Nephron (organoid): ENCODE results near the gene IL9.
"Not testable (repeated sequence)": the region's sequence is repeated elsewhere in the genome, so short reads cannot be mapped to it uniquely, and the experiment has no call there.

Experiments
- H3K27ac Mint-ChIP-seq, 3 experiments: 2 replicates each; pipeline ENCODE4 v1.8.0; 2020; ENCODE audit warnings: mixed read lengths in 3 of 3, mild to moderate bottlenecking in 2 of 3, moderate library complexity in 1 of 3
- H3K27me3 Mint-ChIP-seq: 2 replicates; pipeline ENCODE4 v1.8.0; 2021; ENCODE audit warnings: low read depth, mild to moderate bottlenecking, moderate library complexity, mixed read lengths
- H3K36me3 Mint-ChIP-seq: 2 replicates; pipeline ENCODE4 v1.8.0; 2020; ENCODE audit warnings: low read depth, mixed read lengths
- H3K4me1 Mint-ChIP-seq: 2 replicates; pipeline ENCODE4 v1.8.0; 2020; ENCODE audit warnings: mixed read lengths
- H3K4me3 Mint-ChIP-seq, 3 experiments: 2 replicates each; pipeline ENCODE4 v1.8.0; 2020; ENCODE audit warnings: mild to moderate bottlenecking in 3 of 3, mixed read lengths in 3 of 3, moderate library complexity in 2 of 3
- H3K9me3 Mint-ChIP-seq: 2 replicates; pipeline ENCODE4 v1.8.0; 2020; ENCODE audit warnings: mixed read lengths
- TF ChIP-seq, protein P1 (sequence below), 3 experiments: fragments of 200-600 bp; sonication (generic); IDR thresholded peaks; one replicate each; pipeline ENCODE4 v1.5.0; 2021; ENCODE audit warnings: antibody characterized with exemption in 3 of 3; ENCODE audit not compliant: unreplicated experiment in 3 of 3

Gene IL9

DNA sequence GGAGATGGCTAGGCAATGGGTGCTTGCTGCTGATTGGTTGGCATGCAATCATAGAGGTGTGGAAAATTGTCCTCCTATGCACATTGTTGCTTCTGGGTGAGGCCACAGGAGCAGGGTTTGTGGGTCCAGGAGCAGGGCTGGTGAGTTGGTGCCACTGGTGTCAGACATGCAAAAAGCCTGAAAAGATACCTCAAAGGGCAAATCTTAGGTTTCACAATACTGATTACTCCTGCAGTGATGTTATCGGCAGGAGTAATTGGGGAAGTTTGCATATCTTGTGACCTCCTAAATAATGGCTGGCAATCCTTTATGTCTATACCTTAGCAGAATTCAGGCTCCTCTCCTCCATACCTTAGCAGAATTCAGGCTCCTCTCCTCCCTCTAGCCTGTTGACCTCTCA is 36.0 kb downstream of the IL9 start:
- TF ChIP-seq, protein P1, sequence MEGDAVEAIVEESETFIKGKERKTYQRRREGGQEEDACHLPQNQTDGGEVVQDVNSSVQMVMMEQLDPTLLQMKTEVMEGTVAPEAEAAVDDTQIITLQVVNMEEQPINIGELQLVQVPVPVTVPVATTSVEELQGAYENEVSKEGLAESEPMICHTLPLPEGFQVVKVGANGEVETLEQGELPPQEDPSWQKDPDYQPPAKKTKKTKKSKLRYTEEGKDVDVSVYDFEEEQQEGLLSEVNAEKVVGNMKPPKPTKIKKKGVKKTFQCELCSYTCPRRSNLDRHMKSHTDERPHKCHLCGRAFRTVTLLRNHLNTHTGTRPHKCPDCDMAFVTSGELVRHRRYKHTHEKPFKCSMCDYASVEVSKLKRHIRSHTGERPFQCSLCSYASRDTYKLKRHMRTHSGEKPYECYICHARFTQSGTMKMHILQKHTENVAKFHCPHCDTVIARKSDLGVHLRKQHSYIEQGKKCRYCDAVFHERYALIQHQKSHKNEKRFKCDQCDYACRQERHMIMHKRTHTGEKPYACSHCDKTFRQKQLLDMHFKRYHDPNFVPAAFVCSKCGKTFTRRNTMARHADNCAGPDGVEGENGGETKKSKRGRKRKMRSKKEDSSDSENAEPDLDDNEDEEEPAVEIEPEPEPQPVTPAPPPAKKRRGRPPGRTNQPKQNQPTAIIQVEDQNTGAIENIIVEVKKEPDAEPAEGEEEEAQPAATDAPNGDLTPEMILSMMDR (IDR thresholded peaks at IDR 0.05; ENCODE audit: unreplicated experiment in 3 of 3): no peak
- no peak overlapping the region for H3K27ac Mint-ChIP-seq
- no peaks in the 10 kb centered on the region for H3K4me1 Mint-ChIP-seq
- H3K27me3 Mint-ChIP-seq: peaks cover 17% of the 10 kb centered on the region
- no peak overlapping the region for H3K4me3 Mint-ChIP-seq
- H3K36me3 Mint-ChIP-seq: no peaks in the 10 kb centered on the region
- peaks cover 5% of the 10 kb centered on the region for H3K9me3 Mint-ChIP-seq

DNA sequence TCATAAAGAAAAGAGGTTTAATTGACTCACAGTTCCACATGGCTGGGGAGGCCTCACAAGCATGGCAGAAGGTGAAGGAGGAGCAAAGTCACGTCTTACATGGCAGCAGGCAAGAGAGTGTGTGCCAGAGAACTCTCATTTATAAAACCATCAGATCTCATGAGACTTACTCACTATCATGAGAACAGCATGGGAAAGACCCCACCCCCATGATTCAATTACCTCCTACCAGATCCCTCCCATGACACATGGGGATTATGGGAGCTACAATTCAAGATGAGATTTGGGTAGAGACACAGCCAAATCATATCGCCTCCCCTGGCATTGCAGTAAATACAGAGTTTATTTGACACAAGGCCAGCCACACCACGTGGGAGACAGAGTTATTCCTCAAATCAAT is 36.5 kb downstream of the IL9 start:
- H3K9me3 Mint-ChIP-seq, H3K27ac Mint-ChIP-seq, H3K4me3 Mint-ChIP-seq, H3K36me3 Mint-ChIP-seq, H3K4me1 Mint-ChIP-seq: not testable (repeated sequence)
- H3K27me3 Mint-ChIP-seq: peaks cover 17% of the 10 kb centered on the region

DNA sequence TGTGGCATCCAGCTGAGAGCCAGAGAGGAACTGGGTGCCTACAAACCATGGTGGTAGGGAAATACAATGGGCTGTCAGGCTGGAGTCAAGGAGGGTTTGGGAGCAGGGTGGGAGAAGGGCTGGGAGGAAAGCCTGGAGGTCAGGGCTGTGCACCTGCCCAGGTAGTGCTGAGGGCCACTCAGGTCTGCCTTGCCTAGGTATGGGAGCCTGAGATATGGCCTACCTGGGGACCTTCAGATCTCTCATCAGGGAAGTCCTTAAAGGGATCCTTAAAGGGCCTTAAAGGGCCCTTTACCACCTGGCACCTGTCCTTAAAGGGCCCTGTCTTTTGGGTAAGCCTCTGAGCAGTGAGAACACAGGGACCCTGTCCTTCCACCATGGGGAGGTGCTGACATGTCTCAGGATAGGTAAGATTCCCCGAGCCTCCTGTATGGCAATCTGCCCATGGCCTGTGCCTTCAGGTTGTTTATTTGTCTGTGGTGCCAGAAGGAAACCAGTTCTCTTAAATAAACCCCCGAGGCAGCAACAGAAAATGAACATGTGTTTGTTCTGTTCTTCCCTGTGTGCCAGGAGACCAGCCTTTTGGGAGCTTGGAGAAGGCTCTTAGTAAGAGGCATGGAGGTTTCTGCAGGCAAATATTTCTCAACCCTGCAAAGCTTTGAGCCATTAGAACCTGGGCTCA is 37.9 kb downstream of the IL9 start:
- Mint-ChIP-seq H3K27ac (no peak overlapping the region), H3K4me3 (no peak overlapping the region), H3K9me3 (peaks cover 14% of the 10 kb centered on the region), H3K27me3 (peaks cover 15% of the 10 kb centered on the region), H3K36me3 (peaks cover 4% of the 10 kb centered on the region), H3K4me1 (no peaks in the 10 kb centered on the region)
- TF ChIP-seq, protein P1 (IDR thresholded peaks at IDR 0.05; ENCODE audit: unreplicated experiment in 3 of 3): no peak

DNA sequence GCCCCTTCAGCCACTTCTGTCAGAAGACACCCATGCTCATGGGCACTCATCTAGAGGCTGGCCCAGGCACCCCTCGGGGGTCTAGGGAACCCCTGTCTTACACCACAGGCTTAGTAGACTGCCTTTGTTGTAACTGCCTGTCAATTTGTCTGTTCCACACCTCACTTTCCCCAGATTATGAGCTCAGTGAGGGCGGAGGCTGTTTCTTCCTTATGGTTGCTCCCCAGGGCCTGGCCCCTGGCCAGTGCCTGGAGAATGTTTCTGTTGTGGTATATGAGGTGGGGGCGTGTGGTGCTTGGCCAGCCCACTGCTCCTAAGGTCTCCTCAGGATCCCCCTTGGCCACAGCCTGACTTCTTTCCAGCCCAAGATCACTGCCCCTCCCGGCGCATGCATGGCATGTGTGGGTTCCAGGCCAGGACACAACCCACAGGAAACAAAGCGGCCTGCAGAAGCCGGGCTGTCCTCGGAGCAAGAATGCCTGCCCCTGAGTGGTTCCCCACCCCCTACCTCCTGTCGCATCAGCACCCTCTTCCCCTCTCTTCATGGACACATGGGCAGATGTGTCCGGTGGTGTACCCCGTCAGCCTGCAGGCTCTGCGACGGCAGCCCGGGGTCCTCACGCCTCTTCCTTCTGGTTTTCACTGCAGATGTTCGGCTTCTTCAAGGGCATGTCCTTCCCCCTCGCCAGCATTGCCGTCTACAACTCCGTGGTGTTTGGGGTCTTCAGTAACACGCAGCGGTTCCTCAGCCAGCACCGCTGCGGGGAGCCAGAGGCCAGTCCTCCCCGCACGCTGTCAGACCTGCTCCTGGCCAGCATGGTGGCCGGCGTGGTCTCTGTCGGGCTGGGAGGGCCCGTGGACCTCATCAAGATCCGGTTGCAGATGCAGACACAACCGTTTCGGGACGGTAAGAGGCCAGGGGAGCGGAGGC is 43.5 kb downstream of the IL9 start:
- Mint-ChIP-seq H3K36me3 (peaks cover 4% of the 10 kb centered on the region), H3K4me3 (no peak overlapping the region), H3K27ac (no peak overlapping the region), H3K27me3 (peaks cover 5% of the 10 kb centered on the region), H3K4me1 (no peaks in the 10 kb centered on the region), H3K9me3 (peaks cover 16% of the 10 kb centered on the region)
- TF ChIP-seq, protein P1 (IDR thresholded peaks at IDR 0.05; ENCODE audit: unreplicated experiment in 3 of 3): no peak

DNA sequence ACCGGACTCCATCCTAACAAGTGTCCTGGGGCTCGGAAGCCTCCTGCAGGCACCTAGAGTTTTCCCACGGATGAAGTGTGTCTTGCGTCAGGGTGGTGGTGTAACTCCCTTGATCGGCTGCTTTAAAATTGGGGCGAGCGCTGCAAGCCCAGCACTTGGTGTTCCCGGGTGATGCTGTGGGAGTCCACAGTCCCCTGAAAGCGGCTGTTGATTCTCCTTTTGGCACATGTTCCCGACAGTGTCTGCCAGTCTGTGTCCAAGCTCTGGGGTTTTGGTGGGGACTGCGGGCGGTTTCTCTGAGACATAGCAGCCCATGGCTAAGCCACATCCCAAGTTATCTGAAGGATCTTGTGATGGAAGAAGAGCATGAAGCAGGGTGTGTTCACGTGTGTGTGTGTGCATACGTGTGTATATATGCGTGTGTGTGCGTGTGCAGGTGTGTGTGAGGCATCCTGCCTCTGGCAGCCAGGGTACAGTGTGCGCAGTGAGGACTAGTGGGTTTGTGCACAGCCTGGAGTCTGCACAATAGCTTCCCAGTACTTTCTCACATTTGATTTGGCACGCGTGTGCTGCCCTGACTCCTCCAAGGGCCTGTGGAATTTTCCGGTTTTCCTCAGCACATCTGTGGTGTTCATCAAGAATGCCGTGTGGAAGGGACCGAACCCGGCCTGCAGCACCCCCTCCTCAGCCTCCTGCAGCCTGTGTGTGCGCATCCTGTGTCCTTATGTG is 44.3 kb downstream of the IL9 start:
- Mint-ChIP-seq H3K9me3 (peaks cover 16% of the 10 kb centered on the region), H3K4me1 (no peaks in the 10 kb centered on the region), H3K4me3 (no peak overlapping the region), H3K36me3 (peaks cover 4% of the 10 kb centered on the region), H3K27me3 (peaks cover 5% of the 10 kb centered on the region), H3K27ac (no peak overlapping the region)
- TF ChIP-seq, protein P1 (IDR thresholded peaks at IDR 0.05; ENCODE audit: unreplicated experiment in 3 of 3): no peak

DNA sequence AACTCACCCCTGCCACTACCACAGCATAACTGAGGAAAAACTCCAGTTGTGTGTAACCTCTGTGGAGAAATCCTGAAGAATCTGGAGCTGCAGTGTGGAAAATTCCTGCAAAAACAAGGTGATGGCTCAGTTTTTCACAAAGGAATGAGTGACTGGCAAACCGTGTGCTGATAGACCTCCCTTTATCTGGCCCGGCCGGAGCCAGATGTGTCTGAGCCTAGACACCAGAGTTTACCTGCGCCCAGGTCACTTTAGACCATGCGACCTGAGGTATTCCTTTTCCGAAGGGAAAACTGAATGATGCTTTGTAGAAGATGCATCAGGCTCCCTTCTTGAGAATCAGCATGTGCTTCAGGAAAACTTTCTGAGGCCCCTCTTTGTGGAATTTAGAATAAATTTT is 45.0 kb downstream of the IL9 start:
- TF ChIP-seq, protein P1 (IDR thresholded peaks at IDR 0.05; ENCODE audit: unreplicated experiment in 3 of 3): no peak
- peaks cover 16% of the 10 kb centered on the region for H3K9me3 Mint-ChIP-seq
- peaks cover 4% of the 10 kb centered on the region for H3K36me3 Mint-ChIP-seq
- H3K27me3 Mint-ChIP-seq: no peaks in the 10 kb centered on the region
- H3K4me1 Mint-ChIP-seq: no peaks in the 10 kb centered on the region
- no peak overlapping the region for H3K27ac Mint-ChIP-seq
- no peak overlapping the region for H3K4me3 Mint-ChIP-seq
